ENCODE results near the gene PRKCSH.
"Not testable (repeated sequence)": the region's sequence is repeated elsewhere in the genome, so short reads cannot be mapped to it uniquely, and the experiment has no call there.

PRKCSH gene

DNA sequence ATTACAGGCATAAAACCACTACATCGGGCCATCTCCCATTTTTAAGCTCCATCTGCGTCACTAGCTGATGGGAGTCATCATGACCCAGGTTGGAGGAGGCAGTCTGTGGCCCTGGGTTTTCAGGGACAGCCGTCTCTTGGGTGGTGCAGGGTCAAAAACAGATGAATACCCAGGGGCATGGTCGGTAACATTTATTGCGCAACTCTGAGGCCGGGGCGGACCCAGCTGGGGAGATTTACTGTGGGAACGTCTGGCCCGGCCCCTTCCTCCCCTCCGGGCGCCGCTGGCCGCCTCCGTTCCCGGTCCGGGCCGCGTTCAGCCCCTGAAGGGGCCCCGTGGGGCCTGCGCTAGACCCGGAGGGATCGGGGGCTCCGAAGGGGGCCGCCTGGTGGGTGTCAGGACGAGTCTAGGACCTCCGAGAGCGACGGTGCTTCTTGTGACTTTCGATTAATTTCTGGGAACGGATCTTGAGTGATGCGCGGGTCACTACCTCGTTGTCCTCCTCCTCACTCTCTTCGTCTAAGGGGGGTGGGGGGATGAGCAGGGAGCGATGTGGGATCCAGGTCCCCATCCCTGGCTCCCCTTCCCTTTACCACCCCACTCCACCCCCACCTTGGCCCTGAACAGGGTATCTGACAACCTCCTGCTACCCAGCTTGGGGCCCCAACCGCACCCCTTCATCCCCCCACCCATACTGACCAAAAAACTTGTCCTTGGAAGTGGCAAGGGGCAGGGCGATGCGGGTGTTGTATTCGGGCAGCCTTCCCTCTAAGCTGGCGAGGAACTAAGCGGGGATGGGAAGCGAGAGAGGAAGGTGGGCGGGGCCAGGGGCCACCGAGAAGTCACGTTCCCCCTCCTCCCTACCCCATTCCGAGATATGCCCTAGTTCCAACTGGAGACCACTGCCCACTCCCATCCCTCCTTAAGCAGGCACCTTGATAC lies 14.7 kb upstream of the PRKCSH start:
- DNase-seq (ENCODE audit: low read depth), result peak; percentile 18

DNA sequence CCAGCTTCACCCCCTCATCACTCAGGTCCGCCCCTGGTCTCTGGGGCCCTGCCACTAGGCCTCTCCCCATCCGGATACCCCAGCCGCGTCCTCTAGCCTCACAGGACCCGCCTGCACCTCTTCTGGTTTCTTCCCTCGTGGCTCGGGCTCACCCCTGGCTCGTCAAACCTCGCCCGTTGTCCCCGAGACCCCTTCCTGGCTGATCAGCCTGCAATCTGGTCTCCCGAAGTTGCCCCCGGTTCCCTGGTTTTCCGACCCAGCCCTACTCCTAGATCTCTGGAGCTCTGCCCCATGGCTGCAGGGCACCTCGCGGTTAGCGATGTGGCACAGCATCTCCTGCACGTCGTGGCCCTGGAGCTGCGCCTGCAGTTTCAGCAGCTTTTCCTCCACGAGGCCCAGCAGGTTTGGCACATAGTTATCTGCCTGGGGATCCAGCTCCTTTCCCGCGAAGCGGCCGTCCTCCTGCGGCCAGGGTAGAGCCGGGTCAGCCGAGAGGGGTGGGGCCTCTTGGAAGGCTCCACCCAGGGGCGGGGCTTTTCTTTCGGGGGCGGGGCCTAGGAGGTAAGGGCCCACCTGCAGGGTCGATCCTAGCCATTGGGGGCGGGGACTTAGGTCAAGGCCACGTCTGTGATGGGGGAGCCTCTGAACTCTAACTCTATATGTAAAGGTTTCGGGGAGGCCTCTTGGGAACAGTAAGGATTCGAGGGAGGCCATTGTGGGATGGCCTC lies 13.9 kb upstream of the PRKCSH start:
- no peak for DNase-seq (ENCODE audit: low read depth)

GRCh38 chr19:11422163-11423065 lies 13.0 kb upstream of the PRKCSH start:
- DNase-seq (ENCODE audit: low read depth), result no peak

- no peak for DNase-seq (ENCODE audit: low read depth)
Observed at GRCh38 chr19:11423164-11423790, 12.2 kb upstream of the PRKCSH start.

DNA sequence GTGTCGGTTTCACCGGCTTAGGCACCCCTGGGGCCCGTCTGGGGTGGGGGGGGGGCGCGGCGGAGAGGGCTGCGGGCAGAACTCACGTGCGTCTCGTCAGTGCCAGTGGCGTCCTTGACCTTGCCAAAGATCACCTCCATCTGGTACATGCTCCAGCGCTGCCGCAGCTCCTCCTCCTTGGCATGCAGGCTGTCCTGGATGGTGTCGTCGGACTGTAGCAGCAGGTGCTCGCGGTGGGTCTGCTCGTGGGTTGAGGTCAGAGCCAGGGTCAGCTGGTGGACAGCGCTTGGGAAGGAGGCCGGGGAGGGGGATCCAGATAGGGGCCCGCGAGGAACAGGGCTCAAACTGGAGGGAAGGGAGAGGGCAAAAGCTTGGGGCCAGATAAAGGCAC lies 11.6 kb upstream of the PRKCSH start:
- no peak for DNase-seq (ENCODE audit: low read depth)

- DNase-seq (ENCODE audit: low read depth), result no peak
Observed at GRCh38 chr19:11425719-11426457, 9.5 kb upstream of the PRKCSH start.

GRCh38 chr19:11426656-11427055 lies 8.8 kb upstream of the PRKCSH start:
- no peak for DNase-seq (ENCODE audit: low read depth)

DNA sequence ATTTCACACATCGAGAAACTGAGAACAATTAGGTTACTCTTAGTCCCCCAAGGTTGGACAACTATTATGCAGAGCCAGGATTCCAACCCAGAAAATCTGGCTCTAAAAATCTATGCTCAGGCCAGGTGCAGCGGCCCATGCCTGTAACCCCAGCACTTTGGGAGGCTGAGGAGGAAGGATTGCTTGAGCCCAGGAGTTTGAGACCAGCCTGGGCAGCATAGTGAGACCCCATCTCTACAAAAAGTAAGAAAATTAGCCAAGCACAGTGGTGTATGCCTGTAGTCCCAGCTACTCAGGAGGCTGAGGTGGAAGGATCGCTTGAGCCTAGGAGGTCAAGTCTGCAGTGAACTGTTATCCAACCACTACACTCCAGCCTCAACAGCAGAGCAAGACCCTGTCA lies 1.9 kb upstream of the PRKCSH start:
- DNase-seq (ENCODE audit: low read depth), result not testable (repeated sequence)

GRCh38 chr19:11434703-11435056 lies 755 bp upstream of the PRKCSH start:
- no peak for DNase-seq (ENCODE audit: low read depth)

- no peak for DNase-seq (ENCODE audit: low read depth)
Observed at GRCh38 chr19:11435833-11436313, 438 bp downstream of the PRKCSH start.

GRCh38 chr19:11437955-11438354 lies 2.5 kb downstream of the PRKCSH start:
- no peak for DNase-seq (ENCODE audit: low read depth)

GRCh38 chr19:11444059-11444458 lies 8.6 kb downstream of the PRKCSH start:
- no peak for DNase-seq (ENCODE audit: low read depth)

DNA sequence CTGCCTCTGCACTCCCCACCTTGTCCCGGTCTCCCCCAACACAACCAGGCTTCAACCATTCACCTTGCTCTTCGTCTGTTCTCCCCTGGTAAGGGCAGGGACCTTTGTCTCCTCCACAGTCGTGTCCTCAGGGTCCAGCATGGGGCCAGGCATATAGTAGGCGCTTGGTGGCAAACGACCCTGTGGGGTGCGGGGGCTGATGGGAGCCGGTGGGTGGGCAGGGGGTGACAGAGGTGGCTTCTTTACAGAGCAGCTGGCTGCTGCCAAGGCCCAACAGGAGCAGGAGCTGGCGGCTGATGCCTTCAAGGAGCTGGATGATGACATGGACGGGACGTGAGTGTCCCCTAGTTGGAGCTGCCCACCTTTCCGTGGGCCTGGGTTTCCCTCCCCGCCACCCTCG lies 9.7 kb downstream of the PRKCSH start:
- DNase-seq (ENCODE audit: low read depth), result no peak

GRCh38 chr19:11446271-11446651 lies 10.8 kb downstream of the PRKCSH start:
- no peak for DNase-seq (ENCODE audit: low read depth)

DNA sequence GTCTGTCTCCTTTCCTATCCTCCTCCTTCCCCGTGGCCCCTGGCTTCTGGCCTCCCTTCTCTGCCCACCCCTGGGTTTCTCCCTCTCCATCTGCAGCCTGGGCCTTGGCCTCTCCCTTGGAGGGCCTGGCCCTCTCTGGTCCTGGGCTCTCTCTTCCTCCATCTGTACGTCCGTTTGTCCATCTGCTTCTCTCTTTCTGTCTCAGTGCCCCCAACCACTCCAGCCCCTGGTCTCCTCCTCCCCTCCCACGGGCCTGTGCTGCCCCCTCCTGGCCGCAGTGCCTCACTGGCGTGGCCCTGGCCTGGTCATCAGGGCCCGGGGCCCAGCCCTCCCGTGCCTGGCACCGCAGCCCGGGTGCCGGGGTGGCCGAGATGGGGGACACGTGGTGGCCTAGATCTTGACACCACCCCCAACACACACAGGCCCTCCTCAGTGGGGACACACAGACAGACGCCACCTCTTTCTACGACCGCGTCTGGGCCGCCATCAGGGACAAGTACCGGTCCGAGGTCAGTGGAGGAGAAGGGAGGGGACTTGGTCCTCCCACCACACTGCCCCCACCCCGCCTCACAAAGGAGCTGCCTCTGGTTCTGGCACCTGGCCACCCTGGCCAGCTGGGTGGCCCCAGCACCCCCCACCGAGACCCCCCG lies 11.3 kb downstream of the PRKCSH start:
- DNase-seq (ENCODE audit: low read depth), result no peak

DNA sequence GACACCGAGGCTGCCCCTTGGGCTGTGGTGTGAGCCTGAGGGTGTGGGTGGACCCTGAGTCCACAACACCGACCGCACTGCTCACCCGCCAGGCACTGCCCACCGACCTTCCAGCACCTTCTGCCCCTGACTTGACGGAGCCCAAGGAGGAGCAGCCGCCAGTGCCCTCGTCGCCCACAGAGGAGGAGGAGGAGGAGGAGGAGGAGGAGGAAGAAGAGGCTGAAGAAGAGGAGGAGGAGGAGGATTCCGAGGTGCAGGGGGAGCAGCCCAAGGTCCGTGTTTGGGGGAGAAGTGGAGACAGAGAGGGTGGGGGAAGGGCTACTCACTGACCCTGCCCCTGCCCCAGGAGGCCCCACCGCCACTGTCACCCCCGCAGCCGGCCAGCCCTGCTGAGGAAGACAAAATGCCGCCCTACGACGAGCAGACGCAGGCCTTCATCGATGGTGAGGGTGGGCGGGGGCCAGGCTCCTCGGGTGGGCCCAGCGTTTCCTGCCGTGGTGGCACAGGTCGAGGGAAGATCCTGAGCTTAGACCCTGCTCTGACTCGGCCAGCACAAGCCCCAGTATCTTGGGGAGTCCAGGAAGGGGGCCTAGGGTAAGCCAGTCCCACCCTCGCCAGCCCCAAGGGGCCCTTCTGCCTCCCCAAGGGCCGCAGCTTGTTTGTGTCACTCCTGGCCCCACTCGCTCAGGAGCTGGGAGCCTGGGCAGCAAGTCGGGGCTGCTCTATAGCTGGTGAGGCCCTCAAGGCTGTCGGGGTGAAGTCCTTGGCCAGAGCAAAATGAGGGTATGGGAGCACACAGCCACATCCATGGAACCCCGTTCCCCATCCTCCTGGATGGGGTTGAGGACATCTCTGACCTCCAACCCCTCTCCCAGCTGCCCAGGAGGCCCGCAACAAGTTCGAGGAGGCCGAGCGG lies 12.2 kb downstream of the PRKCSH start:
- no peak for DNase-seq (ENCODE audit: low read depth)

DNA sequence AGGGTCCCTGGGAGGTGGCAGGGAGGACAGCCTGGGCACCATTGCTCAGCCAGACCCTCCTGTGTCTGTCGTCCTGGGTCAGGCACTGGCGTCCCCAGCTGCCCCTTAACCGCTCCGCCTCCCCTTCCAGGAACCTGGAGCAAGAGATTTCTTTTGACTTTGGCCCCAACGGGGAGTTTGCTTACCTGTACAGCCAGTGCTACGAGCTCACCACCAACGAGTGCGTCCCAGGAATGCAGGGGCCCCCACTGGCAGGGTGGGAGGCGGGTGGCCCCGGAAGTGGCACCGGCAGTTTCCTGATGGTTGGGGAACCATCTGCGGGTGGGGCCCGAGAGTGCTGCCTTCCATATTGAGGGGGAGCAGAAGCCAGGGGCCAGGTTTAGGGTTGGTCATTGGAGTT lies 13.0 kb downstream of the PRKCSH start:
- no peak for DNase-seq (ENCODE audit: low read depth)

- no peak for DNase-seq (ENCODE audit: low read depth)
Observed at GRCh38 chr19:11448923-11449554, 13.6 kb downstream of the PRKCSH start.

All from stromal cell of bone marrow (primary cell).